ENCODE measurements around the gene CEP290. TPM values are rescaled to one million over a fixed set of nuclear protein-coding genes. Genes with fewer than 3 reads are reported as not detected.

The CEP290 gene
- total and polyA plus RNA-seq, 2 donors (not counting 3 experiments of a cell fraction or from before 2014, with no cell fraction given): 3.9 to 16.5 TPM

DNA sequence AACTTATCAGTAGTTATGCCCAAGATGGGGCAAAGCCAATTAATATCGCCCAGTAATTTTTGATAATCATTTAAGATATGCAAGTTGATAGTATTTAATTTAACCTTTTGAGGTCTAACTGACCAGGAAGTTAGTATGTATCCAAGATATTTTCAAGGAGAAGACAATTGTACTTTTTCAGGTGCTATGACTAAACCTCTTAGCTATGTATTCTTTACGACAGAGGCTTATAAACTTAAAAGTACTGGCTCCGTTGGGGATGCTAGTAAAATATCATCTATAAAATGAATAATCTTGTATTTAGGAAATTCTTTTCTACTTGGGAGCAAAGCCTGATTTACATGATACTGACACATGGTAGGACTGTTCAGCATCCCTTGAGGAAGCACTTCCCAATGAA is 40.5 kb upstream of the CEP290 start:
- FAIRE-seq (no peak), DNase-seq (ENCODE audit: low read depth, low spot score) (no peak)
- Histone ChIP-seq H3K9ac (replicated peaks; ENCODE audit: extremely low read depth, insufficient read depth, low read length) (no peak overlapping the region), H2AFZ (ENCODE audit: low read depth, low read length) (no peak overlapping the region), H3K79me2 (ENCODE audit: control insufficient read depth, insufficient read depth, low read length) (no peaks in the 10 kb centered on the region), H3K36me3 (ENCODE audit: control insufficient read depth in 2 of 2, extremely low read depth in 1 of 2, insufficient read depth in 2 of 2, low read length in 2 of 2) (no peaks in the 10 kb centered on the region), H3K27me3 (ENCODE audit: control insufficient read depth in 2 of 2, insufficient read depth in 2 of 2, low read length in 2 of 2) (no peaks in the 10 kb centered on the region), H3K4me1 (ENCODE audit: control insufficient read depth, extremely low read depth, insufficient read depth, low read length) (no peaks in the 10 kb centered on the region), H3K4me3 (replicated peaks in 1 of 3; ENCODE audit: insufficient read depth in 1 of 3, low read depth in 1 of 3, low read length in 3 of 3) (no peak overlapping the region), H4K20me1 (replicated peaks; ENCODE audit: control insufficient read depth, extremely low read depth, insufficient read depth, low read length) (no peaks in the 10 kb centered on the region), H3K9me3 (replicated peaks; ENCODE audit: control insufficient read depth, insufficient read depth, low read length) (no peaks in the 10 kb centered on the region), H3K9me1 (replicated peaks; ENCODE audit: control insufficient read depth, extremely low read depth, insufficient read depth, low read length) (no peaks in the 10 kb centered on the region), H3K27ac (ENCODE audit: insufficient read depth, low read depth, low read length) (no peak overlapping the region), H3K4me2 (ENCODE audit: insufficient read depth, low read length) (no peak overlapping the region)
- ChIA-PET CTCF (no interaction called here), POLR2A (interaction anchor here (0.6 kb wide), 1 partner anchor 702 kb away, joined by 3 read pairs; no protein-coding TSS in a partner anchor)
- TF ChIP-seq GATA2 (IDR thresholded peaks at IDR 0.05; ENCODE audit: insufficient read depth, insufficient read length, low read depth, low read length): no peak
- TF ChIP-seq POLR2A (IDR thresholded peaks at IDR 0.05; ENCODE audit: low read depth, low read length): no peak
- TF ChIP-seq FOS (IDR thresholded peaks at IDR 0.05; ENCODE audit: borderline replicate concordance, insufficient read depth, low read length): no peak
- TF ChIP-seq MYC (IDR thresholded peaks at IDR 0.05; ENCODE audit: low read depth, low read length): no peak
- no peak for TF ChIP-seq JUN (IDR thresholded peaks at IDR 0.05; ENCODE audit: borderline replicate concordance, insufficient read depth, insufficient read length, low read depth)
- TF ChIP-seq, protein P1, sequence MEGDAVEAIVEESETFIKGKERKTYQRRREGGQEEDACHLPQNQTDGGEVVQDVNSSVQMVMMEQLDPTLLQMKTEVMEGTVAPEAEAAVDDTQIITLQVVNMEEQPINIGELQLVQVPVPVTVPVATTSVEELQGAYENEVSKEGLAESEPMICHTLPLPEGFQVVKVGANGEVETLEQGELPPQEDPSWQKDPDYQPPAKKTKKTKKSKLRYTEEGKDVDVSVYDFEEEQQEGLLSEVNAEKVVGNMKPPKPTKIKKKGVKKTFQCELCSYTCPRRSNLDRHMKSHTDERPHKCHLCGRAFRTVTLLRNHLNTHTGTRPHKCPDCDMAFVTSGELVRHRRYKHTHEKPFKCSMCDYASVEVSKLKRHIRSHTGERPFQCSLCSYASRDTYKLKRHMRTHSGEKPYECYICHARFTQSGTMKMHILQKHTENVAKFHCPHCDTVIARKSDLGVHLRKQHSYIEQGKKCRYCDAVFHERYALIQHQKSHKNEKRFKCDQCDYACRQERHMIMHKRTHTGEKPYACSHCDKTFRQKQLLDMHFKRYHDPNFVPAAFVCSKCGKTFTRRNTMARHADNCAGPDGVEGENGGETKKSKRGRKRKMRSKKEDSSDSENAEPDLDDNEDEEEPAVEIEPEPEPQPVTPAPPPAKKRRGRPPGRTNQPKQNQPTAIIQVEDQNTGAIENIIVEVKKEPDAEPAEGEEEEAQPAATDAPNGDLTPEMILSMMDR (IDR thresholded peaks at IDR 0.05; ENCODE audit: extremely low read depth in 1 of 2, insufficient read depth in 1 of 2, low read depth in 1 of 2, low read length in 2 of 2): no peak
- TF ChIP-seq EZH2 (IDR thresholded peaks at IDR 0.05; ENCODE audit: borderline replicate concordance, low read depth, low read length, severe bottlenecking): no peak
- no peak for TF ChIP-seq POLR2AphosphoS5 (IDR thresholded peaks at IDR 0.05; ENCODE audit: insufficient read depth, low read depth, low read length)
- TF ChIP-seq, protein P2, sequence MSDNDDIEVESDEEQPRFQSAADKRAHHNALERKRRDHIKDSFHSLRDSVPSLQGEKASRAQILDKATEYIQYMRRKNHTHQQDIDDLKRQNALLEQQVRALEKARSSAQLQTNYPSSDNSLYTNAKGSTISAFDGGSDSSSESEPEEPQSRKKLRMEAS (IDR thresholded peaks at IDR 0.05; ENCODE audit: insufficient read depth, insufficient read length): no peak
- BruUV-seq (replicated peaks): no TSS peak
- dilution Hi-C loops (cut with MboI; ENCODE audit: extremely low pct_ligation_motif_present, low sequenced_read_pairs) (no loop called here), intact Hi-C loops (cut with micrococcal nuclease) (no loop called here)

All from endothelial cell of umbilical vein (primary cell).